Psoas muscle (tissue), 8 donors: ENCODE measurements around the gene CELF4. TPM values are rescaled to one million over a fixed set of nuclear protein-coding genes. Genes with fewer than 3 reads are reported as not detected.

Source experiments
- ATAC-seq, 4 donors: fragments of 200-7000 bp; cut with Tn5 transposase; one replicate each; pipeline ENCODE4 v1.9.1; 2020; ENCODE audit warnings: moderate library complexity in 3 of 4, mild to moderate bottlenecking in 2 of 4
- DNase-seq, 2 donors: peaks; one replicate each; pipeline ENCODE4 v3.0.0-alpha.2; 2020
- H3K27ac ChIP-seq: fragments of 200-600 bp; one replicate; pipeline ENCODE4 v1.8.0; 2022
- H3K27me3 ChIP-seq, 3 donors: fragments of 200-600 bp in 1 of 3; one replicate each; pipeline versions ENCODE4 v1.6.1 to v1.8.0; 2013 to 2022; ENCODE audit warnings: low read length in 2 of 3, mild to moderate bottlenecking in 2 of 3, moderate library complexity in 1 of 3; ENCODE audit not compliant: insufficient read depth in 3 of 3
- H3K36me3 ChIP-seq, 2 donors: fragments of 200-600 bp in 1 of 2; one replicate each; pipeline versions ENCODE4 v1.6.1 to v1.8.0; 2013 to 2022; ENCODE audit warnings: low read depth in 1 of 2, mild to moderate bottlenecking in 1 of 2, moderate library complexity in 1 of 2; ENCODE audit not compliant: insufficient read depth in 1 of 2
- H3K4me1 ChIP-seq: fragments of 200-600 bp; one replicate; pipeline ENCODE4 v1.8.0; 2022
- H3K4me3 ChIP-seq: fragments of 200-600 bp; one replicate; pipeline ENCODE4 v1.8.0; 2022; ENCODE audit warnings: mild to moderate bottlenecking
- H3K9me3 ChIP-seq: fragments of 200-600 bp; one replicate; pipeline ENCODE4 v1.8.0; 2022
- WGBS, 3 donors: extraction: QIAGEN DNeasy Blood & Tissue Kit; methylation state at CpG; one replicate each; pipeline versions ENCODE4 v1.1.6 to v1.1.7; 2013; 5-methylcytosine and 5-hydroxymethylcytosine counted together
- intact Hi-C, 2 donors: fragments of 100-400 bp; cut with DNase I; formaldehyde crosslinking; loops; one replicate each; pipeline versions ENCODE4 v1.11.0 to v1.14.2; 2022
- polyA plus RNA-seq, 3 donors: library from polyadenylated mRNA; stranded (reverse); fragments of 200-250 nt; gene quantifications; one replicate each; pipeline ENCODE4 v1.2.3, GENCODE V29; 2013
- total RNA-seq, 4 donors: library from RNA; stranded (reverse); fragmentation: NEBNext Ultra II Directional in 2 of 4; extraction: Animal tissue kit (Norgen Biotek cat#: 25700) in 2 of 4; gene quantifications; one replicate each; pipeline versions ENCODE4 v1.2.1 to v1.2.4, GENCODE V29; 2021 to 2023
- TF ChIP-seq, protein P1 (sequence below): fragments of 200-600 bp; IDR thresholded peaks from one replicate; pipeline ENCODE4 v1.8.0; 2022; ENCODE audit warnings: antibody characterized with exemption
- donor health status: healthy with polysubstance abuse.
- donor health status: DM: no; HTN: no; CAD: no; lungs with moderate emphysema.
- donor health status: Bipolar disorder and iron deficiency.
- donor health status: healthy.
- donor health status: DM: yes; HTN: yes; CAD: no.
- donor health status: DM: no; HTN: no; CAD: no.
- donor health status: DM: no; HTN: no; CAD: no.
- donor health status: DM: yes; HTN: yes; CAD: no.

CELF4 gene
- total and polyA plus RNA-seq, 7 donors, result 0.17 to 0.28 (median 0.17) TPM; not detected in 3

DNA sequence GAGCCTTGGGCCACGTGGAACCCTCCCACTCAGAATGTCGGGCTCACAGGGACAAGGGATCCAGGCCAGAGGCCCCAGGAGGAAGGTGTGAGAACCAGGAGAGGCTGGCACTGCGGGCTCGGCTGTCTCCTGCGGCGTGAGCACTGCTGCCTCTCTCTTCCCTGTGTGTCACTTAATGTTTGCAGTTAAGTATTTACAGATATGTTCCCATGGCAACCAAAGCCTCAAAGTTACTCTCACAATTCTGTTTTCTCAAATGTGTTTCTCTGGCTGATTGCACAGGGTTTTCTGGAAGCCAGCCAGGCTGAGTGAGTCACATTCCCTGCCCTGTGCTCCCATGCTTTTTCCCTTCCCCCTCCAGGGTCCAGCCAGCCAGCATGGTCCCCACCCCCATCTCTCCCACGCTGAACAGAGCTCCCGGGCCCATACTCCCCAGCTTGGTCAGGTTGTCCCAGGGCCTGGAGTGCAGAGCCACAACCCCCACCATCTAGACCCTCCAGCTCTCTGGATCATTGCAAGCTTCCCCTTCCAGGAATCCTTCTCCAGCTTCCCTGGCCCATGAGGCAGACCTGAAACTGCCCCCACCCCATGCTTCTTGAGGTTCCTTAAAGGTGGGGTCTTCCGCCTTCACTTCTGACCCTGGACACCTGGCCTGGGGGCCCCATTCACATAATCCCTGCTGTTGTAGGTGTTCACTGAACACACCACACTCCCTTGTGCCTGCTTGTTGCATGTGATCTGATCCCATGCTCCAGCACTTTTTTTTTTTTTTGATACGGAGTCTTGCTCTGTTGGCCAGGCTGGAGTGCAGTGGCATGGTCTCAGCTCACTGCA is 265.9 kb downstream of the CELF4 start:
- WGBS, 3 donors, result 25 to 38% (median 26%) methylated on average over 10 of the region's 10 CpGs
- H3K27me3 ChIP-seq, result no peaks in the 10 kb centered on the region
- H3K4me1 ChIP-seq, result no peaks in the 10 kb centered on the region
- no peak overlapping the region for H3K4me3 ChIP-seq
- no peak overlapping the region for H3K27ac ChIP-seq
- H3K36me3 ChIP-seq, result no peaks in the 10 kb centered on the region
- TF ChIP-seq, protein P1, sequence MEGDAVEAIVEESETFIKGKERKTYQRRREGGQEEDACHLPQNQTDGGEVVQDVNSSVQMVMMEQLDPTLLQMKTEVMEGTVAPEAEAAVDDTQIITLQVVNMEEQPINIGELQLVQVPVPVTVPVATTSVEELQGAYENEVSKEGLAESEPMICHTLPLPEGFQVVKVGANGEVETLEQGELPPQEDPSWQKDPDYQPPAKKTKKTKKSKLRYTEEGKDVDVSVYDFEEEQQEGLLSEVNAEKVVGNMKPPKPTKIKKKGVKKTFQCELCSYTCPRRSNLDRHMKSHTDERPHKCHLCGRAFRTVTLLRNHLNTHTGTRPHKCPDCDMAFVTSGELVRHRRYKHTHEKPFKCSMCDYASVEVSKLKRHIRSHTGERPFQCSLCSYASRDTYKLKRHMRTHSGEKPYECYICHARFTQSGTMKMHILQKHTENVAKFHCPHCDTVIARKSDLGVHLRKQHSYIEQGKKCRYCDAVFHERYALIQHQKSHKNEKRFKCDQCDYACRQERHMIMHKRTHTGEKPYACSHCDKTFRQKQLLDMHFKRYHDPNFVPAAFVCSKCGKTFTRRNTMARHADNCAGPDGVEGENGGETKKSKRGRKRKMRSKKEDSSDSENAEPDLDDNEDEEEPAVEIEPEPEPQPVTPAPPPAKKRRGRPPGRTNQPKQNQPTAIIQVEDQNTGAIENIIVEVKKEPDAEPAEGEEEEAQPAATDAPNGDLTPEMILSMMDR, result no peak
- DNase-seq (peak; percentile 76 to 80), ATAC-seq (peak; percentile 34 to 72 (median 60))
- intact Hi-C loops, result no loop called here
- H3K9me3 ChIP-seq, result no peaks in the 10 kb centered on the region

- Histone ChIP-seq H3K4me1 (no peaks in the 10 kb centered on the region), H3K27ac (no peak overlapping the region), H3K27me3 (no peaks in the 10 kb centered on the region), H3K9me3 (no peaks in the 10 kb centered on the region), H3K4me3 (no peak overlapping the region), H3K36me3 (no peaks in the 10 kb centered on the region)
- ATAC-seq, result no peak
- intact Hi-C loops, result no loop called here
- DNase-seq, result no peak
- WGBS, 3 donors, result 85 to 95% (median 91%) methylated on average over 6 of the region's 6 CpGs
- TF ChIP-seq, protein P1, result no peak
Measured at GRCh38 chr18:37298816-37299215, 266.8 kb downstream of the CELF4 start.

GRCh38 chr18:37297106-37297505 is 268.5 kb downstream of the CELF4 start:
- no peaks in the 10 kb centered on the region for H3K36me3 ChIP-seq
- ATAC-seq, result no peak

GRCh38 chr18:37294951-37295350 is 270.6 kb downstream of the CELF4 start:
- DNase-seq (no peak), ATAC-seq (no peak)
- intact Hi-C loops, result no loop called here
- Histone ChIP-seq H3K27me3 (no peaks in the 10 kb centered on the region), H3K9me3 (no peaks in the 10 kb centered on the region), H3K4me1 (no peaks in the 10 kb centered on the region), H3K27ac (no peak overlapping the region), H3K36me3 (no peaks in the 10 kb centered on the region), H3K4me3 (no peak overlapping the region)
- TF ChIP-seq, protein P1, result no peak
- WGBS, 3 donors, result 14 to 24% (median 22%) methylated on average over 4 of the region's 4 CpGs

More at GRCh38 chr18:37297106-37297505, 268.5 kb downstream of the CELF4 start:
- Histone ChIP-seq H3K9me3 (no peaks in the 10 kb centered on the region), H3K4me1 (no peaks in the 10 kb centered on the region), H3K4me3 (no peak overlapping the region), H3K27me3 (no peaks in the 10 kb centered on the region), H3K27ac (no peak overlapping the region)
- intact Hi-C loops, result no loop called here
- WGBS, 3 donors, result 39 to 71% (median 65%) methylated on average over 6 of the region's 6 CpGs
- DNase-seq, result no peak
- TF ChIP-seq, protein P1, result no peak
